ENCODE data around the gene AGAP1. TPM values are rescaled to one million over a fixed set of nuclear protein-coding genes. Genes with fewer than 3 reads are reported as not detected.

The AGAP1 gene
- total RNA-seq, 1 donor from 2014 or later = 43.8 TPM

DNA sequence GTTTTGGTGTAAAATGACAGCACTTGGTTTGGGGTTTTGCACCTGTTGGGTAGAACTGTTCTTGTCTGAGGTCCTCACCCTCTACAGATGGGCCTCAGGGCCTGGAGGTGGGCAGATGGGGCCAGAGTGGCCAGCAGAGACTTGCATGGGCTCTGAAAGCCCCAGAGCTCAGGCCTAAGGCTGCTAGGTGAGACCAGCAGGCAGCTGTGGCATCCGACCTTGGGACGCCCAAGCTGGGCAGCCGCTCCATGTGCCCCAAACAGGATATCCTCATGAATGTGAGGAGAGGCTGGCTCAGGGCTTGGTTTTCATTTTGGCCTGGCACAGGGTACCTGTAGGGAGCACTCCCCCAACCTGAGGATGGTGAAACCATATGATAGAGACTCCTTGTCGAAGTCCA is 636.1 kb downstream of the AGAP1 start:
- Mint-ChIP-seq H3K36me3 (ENCODE audit: unreplicated experiment) (peaks cover 13% of the 10 kb centered on the region), H3K27me3 (ENCODE audit: unreplicated experiment) (no peaks in the 10 kb centered on the region), H3K27ac (ENCODE audit: unreplicated experiment) (no peak overlapping the region), H3K4me1 (ENCODE audit: unreplicated experiment) (no peaks in the 10 kb centered on the region), H3K9me3 (ENCODE audit: unreplicated experiment) (no peaks in the 10 kb centered on the region), H3K4me3 (ENCODE audit: unreplicated experiment) (no peak overlapping the region)
- TF ChIP-seq, protein P1, sequence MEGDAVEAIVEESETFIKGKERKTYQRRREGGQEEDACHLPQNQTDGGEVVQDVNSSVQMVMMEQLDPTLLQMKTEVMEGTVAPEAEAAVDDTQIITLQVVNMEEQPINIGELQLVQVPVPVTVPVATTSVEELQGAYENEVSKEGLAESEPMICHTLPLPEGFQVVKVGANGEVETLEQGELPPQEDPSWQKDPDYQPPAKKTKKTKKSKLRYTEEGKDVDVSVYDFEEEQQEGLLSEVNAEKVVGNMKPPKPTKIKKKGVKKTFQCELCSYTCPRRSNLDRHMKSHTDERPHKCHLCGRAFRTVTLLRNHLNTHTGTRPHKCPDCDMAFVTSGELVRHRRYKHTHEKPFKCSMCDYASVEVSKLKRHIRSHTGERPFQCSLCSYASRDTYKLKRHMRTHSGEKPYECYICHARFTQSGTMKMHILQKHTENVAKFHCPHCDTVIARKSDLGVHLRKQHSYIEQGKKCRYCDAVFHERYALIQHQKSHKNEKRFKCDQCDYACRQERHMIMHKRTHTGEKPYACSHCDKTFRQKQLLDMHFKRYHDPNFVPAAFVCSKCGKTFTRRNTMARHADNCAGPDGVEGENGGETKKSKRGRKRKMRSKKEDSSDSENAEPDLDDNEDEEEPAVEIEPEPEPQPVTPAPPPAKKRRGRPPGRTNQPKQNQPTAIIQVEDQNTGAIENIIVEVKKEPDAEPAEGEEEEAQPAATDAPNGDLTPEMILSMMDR (IDR thresholded peaks at IDR 0.05) = no peak
- no peak for DNase-seq (ENCODE audit: extremely low spot score, unreplicated experiment)

DNA sequence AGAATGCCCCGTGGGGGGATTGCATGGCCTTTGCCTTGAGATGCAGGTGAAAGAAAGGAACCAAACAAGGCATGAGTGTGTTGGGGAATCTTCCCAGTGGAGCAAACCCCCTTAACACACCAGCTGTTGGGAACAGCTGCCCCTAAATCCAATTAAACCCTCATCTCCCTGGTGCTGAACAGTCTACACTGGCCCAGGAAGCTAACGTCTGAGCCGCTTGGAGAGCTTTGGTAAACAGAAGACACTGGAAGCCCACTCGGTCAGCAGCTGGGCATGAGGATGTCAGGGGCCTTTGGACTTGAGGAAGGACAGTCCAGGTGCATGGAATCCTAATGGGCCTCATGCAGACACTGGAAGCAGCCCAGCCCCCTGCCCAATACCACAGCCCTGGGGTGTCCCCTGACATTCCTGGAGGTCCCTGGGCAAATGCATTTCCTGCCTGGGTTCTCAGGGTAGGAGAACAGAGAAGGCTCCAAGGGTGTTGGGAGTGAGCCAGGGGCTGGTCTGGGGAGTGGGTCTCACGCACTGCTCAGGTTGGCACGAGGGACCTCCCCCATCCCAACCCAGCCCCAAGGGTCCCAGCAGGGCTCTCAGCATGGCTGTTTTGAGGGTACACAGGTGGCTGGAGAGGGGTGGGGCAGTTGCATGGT is 636.6 kb downstream of the AGAP1 start:
- Mint-ChIP-seq H3K9me3 (ENCODE audit: unreplicated experiment) (no peaks in the 10 kb centered on the region), H3K4me3 (ENCODE audit: unreplicated experiment) (no peak overlapping the region), H3K4me1 (ENCODE audit: unreplicated experiment) (no peaks in the 10 kb centered on the region), H3K27me3 (ENCODE audit: unreplicated experiment) (no peaks in the 10 kb centered on the region), H3K36me3 (ENCODE audit: unreplicated experiment) (peaks cover 9% of the 10 kb centered on the region), H3K27ac (ENCODE audit: unreplicated experiment) (no peak overlapping the region)
- no peak for DNase-seq (ENCODE audit: extremely low spot score, unreplicated experiment)
- TF ChIP-seq, protein P1 (IDR thresholded peaks at IDR 0.05) = no peak

DNA sequence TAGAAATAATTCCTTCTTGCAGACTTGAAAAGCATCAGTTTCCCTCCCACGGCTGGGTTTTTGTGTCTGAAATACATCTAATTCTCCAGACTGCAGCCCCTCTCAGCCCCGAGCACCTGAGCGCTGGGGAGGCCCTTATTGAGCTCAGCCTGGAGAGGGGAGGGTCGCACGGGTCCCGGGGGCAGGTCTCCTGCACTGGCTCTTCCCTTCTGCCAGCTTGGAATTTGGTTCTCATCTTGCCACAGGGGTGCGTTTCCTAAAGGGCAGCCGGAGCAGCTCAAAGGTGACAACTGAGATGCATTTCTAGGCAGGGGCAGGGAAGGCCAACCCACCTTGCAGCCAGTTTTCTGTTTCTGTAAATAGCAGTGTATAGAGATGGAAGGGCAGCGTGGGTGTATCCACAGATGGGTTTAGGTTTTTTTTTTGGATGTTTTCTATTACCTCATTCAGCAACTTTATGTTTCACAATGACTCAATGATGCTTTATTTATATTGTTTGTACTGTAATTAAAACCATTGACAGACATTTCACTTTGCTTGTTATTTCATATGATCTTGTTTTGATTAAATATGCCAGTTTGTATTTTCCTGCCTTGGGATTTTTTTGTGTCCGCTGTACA is 637.3 kb downstream of the AGAP1 start:
- no peaks in the 10 kb centered on the region for H3K27me3 Mint-ChIP-seq (ENCODE audit: unreplicated experiment)
- DNase-seq (ENCODE audit: extremely low spot score, unreplicated experiment) = no peak
- no peaks in the 10 kb centered on the region for H3K9me3 Mint-ChIP-seq (ENCODE audit: unreplicated experiment)
- no peak overlapping the region for H3K4me3 Mint-ChIP-seq (ENCODE audit: unreplicated experiment)
- TF ChIP-seq, protein P1 (IDR thresholded peaks at IDR 0.05) = no peak
- H3K36me3 Mint-ChIP-seq (ENCODE audit: unreplicated experiment) = peaks cover 9% of the 10 kb centered on the region
- no peak overlapping the region for H3K27ac Mint-ChIP-seq (ENCODE audit: unreplicated experiment)
- no peaks in the 10 kb centered on the region for H3K4me1 Mint-ChIP-seq (ENCODE audit: unreplicated experiment)

DNA sequence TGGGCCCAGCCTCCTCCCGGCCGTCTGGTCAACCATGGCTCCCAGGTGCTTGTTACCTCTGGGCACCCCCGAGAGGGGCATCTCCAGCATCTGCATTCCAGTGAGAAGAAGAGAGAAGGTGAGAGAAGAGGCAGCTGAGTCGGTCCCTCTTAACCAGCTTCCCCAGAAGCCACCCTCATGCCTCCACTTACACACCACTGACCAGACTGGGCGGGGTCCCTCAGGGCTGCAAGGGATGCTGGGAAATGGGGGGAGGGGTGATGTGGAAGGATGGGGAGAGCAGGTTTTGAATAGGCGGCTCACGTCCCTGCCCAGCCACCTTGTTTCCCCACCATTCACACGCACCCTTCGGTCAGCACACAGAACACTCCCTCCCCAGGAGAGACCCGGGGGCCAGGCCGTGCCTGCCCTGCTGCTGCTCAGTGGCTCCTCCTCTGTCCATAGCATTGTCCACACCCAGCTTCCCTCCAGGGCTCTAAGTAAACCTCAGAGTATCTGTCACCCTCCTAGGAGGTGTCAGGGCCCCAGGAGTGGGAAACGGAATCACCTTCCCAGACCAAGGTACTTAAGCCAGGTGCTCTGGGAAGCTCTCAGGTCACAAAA is 639.7 kb downstream of the AGAP1 start:
- no peak overlapping the region for H3K4me3 Mint-ChIP-seq (ENCODE audit: unreplicated experiment)
- H3K9me3 Mint-ChIP-seq (ENCODE audit: unreplicated experiment) = no peaks in the 10 kb centered on the region
- peaks cover 9% of the 10 kb centered on the region for H3K36me3 Mint-ChIP-seq (ENCODE audit: unreplicated experiment)
- no peaks in the 10 kb centered on the region for H3K4me1 Mint-ChIP-seq (ENCODE audit: unreplicated experiment)
- TF ChIP-seq, protein P1 (IDR thresholded peaks at IDR 0.05) = no peak
- no peaks in the 10 kb centered on the region for H3K27me3 Mint-ChIP-seq (ENCODE audit: unreplicated experiment)
- no peak for DNase-seq (ENCODE audit: extremely low spot score, unreplicated experiment)
- H3K27ac Mint-ChIP-seq (ENCODE audit: unreplicated experiment) = no peak overlapping the region

DNA sequence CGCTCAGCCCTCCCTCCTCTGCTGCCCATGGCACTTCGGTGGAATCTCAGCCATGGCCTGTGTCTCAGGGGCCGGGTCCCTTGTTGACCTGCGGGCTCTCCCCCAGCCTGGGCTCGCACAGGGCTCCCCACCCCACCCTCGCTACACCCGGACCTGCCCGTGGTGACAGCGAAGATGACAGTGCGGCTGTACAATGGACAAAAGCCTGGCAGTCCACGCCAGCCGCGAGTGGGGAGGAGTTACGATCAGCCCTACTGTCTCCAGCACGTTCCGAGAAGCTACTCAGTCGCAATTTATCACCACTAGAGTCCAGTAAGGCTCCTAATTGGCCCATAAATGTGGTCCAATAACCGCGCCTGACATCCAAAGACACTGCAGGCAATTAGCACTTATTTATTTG is 642.7 kb downstream of the AGAP1 start:
- no peak overlapping the region for H3K4me3 Mint-ChIP-seq (ENCODE audit: unreplicated experiment)

More for the DNA sequence above, 642.7 kb downstream of the AGAP1 start:
- TF ChIP-seq, protein P1 (IDR thresholded peaks at IDR 0.05) = no peak
- Mint-ChIP-seq H3K27ac (ENCODE audit: unreplicated experiment) (no peak overlapping the region), H3K9me3 (ENCODE audit: unreplicated experiment) (no peaks in the 10 kb centered on the region), H3K27me3 (ENCODE audit: unreplicated experiment) (no peaks in the 10 kb centered on the region), H3K36me3 (ENCODE audit: unreplicated experiment) (peaks cover 9% of the 10 kb centered on the region), H3K4me1 (ENCODE audit: unreplicated experiment) (no peaks in the 10 kb centered on the region)
- DNase-seq (ENCODE audit: extremely low spot score, unreplicated experiment) = no peak

Data from osteocyte (in vitro differentiated cells).